ENCODE measurements around the gene SMOC2.

DNA sequence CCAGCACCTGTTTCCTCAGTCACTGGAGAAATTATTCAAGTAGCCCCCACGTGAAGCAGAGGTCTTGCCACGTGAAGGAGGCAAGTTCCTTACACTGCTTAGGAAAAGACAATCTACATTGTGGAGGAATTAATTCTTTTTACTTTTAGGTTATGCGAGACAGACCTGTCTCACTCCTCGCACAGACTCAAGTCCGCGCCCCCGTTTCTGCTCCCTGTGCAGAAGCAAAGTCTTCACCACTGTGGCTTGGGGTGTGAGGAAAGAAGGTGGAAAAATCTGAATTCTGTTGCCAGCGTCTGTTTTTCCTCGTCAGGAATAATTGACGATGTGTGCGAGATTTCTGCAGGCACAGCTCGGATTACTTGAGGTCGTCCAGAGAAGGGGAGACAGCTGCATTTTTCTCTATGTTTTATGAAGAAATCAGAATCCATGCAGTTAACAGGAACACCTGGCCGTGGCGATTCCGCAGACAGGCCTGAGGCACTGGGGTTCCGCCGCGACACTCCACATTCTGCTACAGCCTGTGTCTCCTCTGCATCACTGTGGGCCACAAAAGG, 185.1 kb downstream of the SMOC2 start:
- TF ChIP-seq POLR2AphosphoS5 (IDR thresholded peaks at IDR 0.05) = no peak
- TF ChIP-seq EP300 (IDR thresholded peaks at IDR 0.05; ENCODE audit: low read depth) = no peak
